Measurements from ENCODE around the gene PTBP2.
"Not testable (repeated sequence)": the region's sequence is repeated elsewhere in the genome, so short reads cannot be mapped to it uniquely, and the experiment has no call there.

The PTBP2 gene

DNA sequence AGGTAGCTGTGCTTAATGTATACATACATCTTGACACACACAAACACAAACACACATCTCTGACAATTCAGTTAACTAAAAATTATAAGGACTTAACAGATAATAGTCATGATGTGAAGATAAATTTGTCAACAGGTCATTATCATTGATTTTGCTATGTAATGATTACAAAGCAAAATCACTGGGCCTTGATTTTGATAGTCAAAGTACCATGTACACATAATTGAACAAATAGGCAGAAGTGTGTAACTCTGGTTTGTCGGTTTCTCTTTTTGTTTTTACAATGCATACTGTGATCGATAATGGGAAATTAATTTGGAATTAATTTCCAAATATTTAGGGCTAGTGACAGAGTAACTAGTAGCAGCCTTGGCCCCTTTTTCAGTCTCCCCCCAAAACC lies 30.8 kb downstream of the PTBP2 start:
- Histone ChIP-seq H3K4me3 (ENCODE audit: low read depth, low read length) (no peak overlapping the region), H3K9ac (no peak overlapping the region), H3K4me2 (ENCODE audit: low read length) (no peak overlapping the region), H3K79me2 (no peaks in the 10 kb centered on the region), H2AFZ (no peak overlapping the region), H3K27ac (no peak overlapping the region), H3K4me1 (no peaks in the 10 kb centered on the region), H3K36me3 (ENCODE audit: control insufficient read depth, insufficient read depth, low read length) (no peaks in the 10 kb centered on the region), H3K9me3 (ENCODE audit: control insufficient read depth, low read length) (no peaks in the 10 kb centered on the region), H3K27me3 (ENCODE audit: control insufficient read depth, insufficient read depth, low read length) (no peaks in the 10 kb centered on the region)
- TF ChIP-seq, protein P1, sequence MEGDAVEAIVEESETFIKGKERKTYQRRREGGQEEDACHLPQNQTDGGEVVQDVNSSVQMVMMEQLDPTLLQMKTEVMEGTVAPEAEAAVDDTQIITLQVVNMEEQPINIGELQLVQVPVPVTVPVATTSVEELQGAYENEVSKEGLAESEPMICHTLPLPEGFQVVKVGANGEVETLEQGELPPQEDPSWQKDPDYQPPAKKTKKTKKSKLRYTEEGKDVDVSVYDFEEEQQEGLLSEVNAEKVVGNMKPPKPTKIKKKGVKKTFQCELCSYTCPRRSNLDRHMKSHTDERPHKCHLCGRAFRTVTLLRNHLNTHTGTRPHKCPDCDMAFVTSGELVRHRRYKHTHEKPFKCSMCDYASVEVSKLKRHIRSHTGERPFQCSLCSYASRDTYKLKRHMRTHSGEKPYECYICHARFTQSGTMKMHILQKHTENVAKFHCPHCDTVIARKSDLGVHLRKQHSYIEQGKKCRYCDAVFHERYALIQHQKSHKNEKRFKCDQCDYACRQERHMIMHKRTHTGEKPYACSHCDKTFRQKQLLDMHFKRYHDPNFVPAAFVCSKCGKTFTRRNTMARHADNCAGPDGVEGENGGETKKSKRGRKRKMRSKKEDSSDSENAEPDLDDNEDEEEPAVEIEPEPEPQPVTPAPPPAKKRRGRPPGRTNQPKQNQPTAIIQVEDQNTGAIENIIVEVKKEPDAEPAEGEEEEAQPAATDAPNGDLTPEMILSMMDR (IDR thresholded peaks at IDR 0.05) = no peak

DNA sequence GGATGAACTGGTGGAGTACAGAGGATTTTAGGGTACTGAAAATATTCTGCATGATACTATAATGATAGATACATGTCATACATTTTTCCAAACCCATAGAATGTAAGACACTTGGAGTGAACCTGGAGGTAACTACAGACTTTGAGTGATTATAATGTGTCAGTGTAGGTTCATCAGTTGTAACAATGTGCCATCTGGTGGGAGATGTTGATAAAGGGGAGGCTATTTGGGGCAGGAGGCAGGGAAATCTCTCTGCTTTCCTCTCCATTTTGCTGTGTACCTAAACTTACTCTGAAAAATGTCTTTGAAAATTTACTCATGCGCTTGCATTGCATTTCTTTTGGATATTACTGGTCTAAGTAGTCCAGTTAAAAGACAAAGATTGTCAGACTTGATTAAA lies 35.2 kb downstream of the PTBP2 start:
- no peak overlapping the region for H3K9ac ChIP-seq
- no peaks in the 10 kb centered on the region for H3K4me1 ChIP-seq
- no peaks in the 10 kb centered on the region for H3K27me3 ChIP-seq (ENCODE audit: control insufficient read depth, insufficient read depth, low read length)
- TF ChIP-seq, protein P1 (IDR thresholded peaks at IDR 0.05) = no peak
- H3K36me3 ChIP-seq (ENCODE audit: control insufficient read depth, insufficient read depth, low read length) = no peaks in the 10 kb centered on the region
- H2AFZ ChIP-seq = no peak overlapping the region
- no peak overlapping the region for H3K4me2 ChIP-seq (ENCODE audit: low read length)
- no peak overlapping the region for H3K27ac ChIP-seq
- no peaks in the 10 kb centered on the region for H3K9me3 ChIP-seq (ENCODE audit: control insufficient read depth, low read length)
- no peak overlapping the region for H3K4me3 ChIP-seq (ENCODE audit: low read depth, low read length)
- H3K79me2 ChIP-seq = no peaks in the 10 kb centered on the region

DNA sequence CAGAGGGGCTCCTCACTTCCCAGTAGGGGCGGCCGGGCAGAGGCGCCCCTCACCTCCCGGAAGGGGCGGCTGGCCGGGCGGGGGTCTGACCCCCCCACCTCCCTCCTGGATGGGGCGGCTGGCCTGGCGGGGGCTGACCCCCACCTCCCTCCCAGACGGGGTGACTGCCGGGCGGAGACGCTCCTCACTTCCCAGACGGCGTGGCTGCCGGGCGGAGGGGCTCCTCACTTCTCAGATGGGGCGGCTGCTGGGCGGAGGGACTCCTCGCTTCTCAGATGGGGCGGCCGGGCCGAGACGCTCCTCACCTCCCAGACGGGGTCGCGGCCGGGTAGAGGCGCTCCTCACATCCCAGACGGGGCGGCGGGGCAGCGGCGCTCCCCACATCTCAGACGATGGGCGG lies 41.0 kb downstream of the PTBP2 start:
- not testable (repeated sequence) for H3K79me2 ChIP-seq; H3K4me3 ChIP-seq (ENCODE audit: low read depth, low read length); H3K9ac ChIP-seq; H3K27me3 ChIP-seq (ENCODE audit: control insufficient read depth, insufficient read depth, low read length); H3K9me3 ChIP-seq (ENCODE audit: control insufficient read depth, low read length); H3K4me2 ChIP-seq (ENCODE audit: low read length); H3K36me3 ChIP-seq (ENCODE audit: control insufficient read depth, insufficient read depth, low read length); H3K4me1 ChIP-seq; H2AFZ ChIP-seq; H3K27ac ChIP-seq

DNA sequence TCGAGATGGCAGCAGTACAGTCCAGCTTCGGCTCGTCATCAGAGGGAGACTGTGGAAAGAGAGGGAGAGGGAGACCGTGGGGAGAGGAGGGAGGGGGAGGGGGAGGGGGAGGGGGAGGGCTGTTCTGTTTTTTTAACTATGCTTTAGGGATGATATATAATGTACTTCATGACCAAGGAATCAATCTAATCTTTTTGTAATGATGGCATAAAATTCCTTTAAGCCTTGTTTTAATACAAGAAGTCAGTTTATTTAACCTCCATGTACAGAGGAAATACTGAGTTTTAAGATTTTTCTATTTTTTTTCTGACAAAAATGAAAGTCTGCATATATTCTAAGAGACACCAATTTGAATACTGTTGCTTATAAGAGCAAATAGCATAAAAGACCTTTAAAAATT lies 41.9 kb downstream of the PTBP2 start:
- Histone ChIP-seq H3K9ac (no peak overlapping the region), H3K4me1 (no peaks in the 10 kb centered on the region), H3K4me3 (ENCODE audit: low read depth, low read length) (no peak overlapping the region), H3K9me3 (ENCODE audit: control insufficient read depth, low read length) (no peaks in the 10 kb centered on the region), H3K36me3 (ENCODE audit: control insufficient read depth, insufficient read depth, low read length) (no peaks in the 10 kb centered on the region), H3K27me3 (ENCODE audit: control insufficient read depth, insufficient read depth, low read length) (no peaks in the 10 kb centered on the region), H2AFZ (no peak overlapping the region), H3K79me2 (no peaks in the 10 kb centered on the region), H3K27ac (no peak overlapping the region), H3K4me2 (ENCODE audit: low read length) (no peak overlapping the region)
- TF ChIP-seq, protein P1 (IDR thresholded peaks at IDR 0.05) = no peak

DNA sequence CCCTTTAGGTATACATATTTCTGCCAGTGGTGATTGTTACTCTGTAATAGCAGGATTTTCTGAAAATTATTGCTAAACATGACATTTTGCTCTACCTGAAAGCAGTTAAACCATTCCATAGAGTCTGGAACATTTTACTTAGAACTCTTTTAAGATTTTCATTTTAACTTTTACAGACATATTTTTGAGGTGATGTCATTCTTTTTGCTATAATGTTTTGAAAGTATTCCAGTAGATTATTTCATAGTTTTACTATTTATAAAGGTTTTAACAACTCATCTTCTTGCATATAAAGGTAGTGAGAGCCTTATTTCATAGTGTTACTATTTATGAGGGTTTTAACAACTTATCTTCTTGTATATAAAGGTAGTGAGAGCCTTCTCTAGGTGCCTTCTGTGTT lies 42.9 kb downstream of the PTBP2 start:
- no peak overlapping the region for H2AFZ ChIP-seq

More for the DNA sequence above, 42.9 kb downstream of the PTBP2 start:
- Histone ChIP-seq H3K36me3 (ENCODE audit: control insufficient read depth, insufficient read depth, low read length) (no peaks in the 10 kb centered on the region), H3K4me1 (no peaks in the 10 kb centered on the region), H3K4me3 (ENCODE audit: low read depth, low read length) (no peak overlapping the region), H3K9me3 (ENCODE audit: control insufficient read depth, low read length) (no peaks in the 10 kb centered on the region), H3K27ac (no peak overlapping the region), H3K27me3 (ENCODE audit: control insufficient read depth, insufficient read depth, low read length) (no peaks in the 10 kb centered on the region), H3K4me2 (ENCODE audit: low read length) (no peak overlapping the region), H3K79me2 (no peaks in the 10 kb centered on the region), H3K9ac (no peak overlapping the region)
- TF ChIP-seq, protein P1 (IDR thresholded peaks at IDR 0.05) = no peak
